ENCODE measurements around the gene RUFY2.

- no peak for TF ChIP-seq CTCF (IDR thresholded peaks at IDR 0.05; ENCODE audit: low read length)
- TF ChIP-seq EZH2 (IDR thresholded peaks at IDR 0.05; ENCODE audit: borderline replicate concordance, low read length): no peak
Measured at GRCh38 chr10:68333440-68334431, 73.3 kb downstream of the RUFY2 start.

All from OCI-LY1 (cell line).